ENCODE results near the gene GLUD1.
"Not testable (repeated sequence)": the region's sequence is repeated elsewhere in the genome, so short reads cannot be mapped to it uniquely, and the experiment has no call there.

DNA sequence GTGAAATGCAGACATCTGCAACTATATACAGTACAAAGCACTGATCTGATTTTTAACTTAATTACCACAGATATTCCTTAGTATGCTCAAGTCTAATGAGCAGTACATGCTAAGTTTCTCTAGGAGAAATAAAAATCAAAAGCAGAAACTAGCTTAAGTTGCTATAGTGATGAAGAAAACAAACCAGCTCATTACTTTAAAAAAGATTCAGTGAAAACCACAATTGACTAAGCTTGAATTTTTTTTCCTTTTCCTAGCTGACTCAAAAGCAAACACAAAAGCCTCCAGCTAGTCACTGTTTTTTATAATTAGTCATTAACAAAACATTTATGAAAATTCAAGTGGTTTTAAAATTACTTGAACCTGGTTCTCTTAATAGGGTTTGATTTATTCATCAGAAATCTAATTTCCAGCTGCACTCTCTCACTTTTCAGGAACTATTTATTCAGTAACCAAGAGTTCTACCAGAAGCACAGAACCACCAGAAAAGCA, 10.3 kb downstream of the GLUD1 start:
- not testable (repeated sequence) for TF ChIP-seq L3MBTL2 (conservative IDR thresholded peaks at IDR 0.05); ZNF384 (IDR thresholded peaks at IDR 0.05); TARDBP (IDR thresholded peaks at IDR 0.05); FOXM1 (IDR thresholded peaks at IDR 0.05; ENCODE audit: borderline replicate concordance)
